ENCODE results near the gene PSD2. TPM values are rescaled to one million over a fixed set of nuclear protein-coding genes. Genes with fewer than 3 reads are reported as not detected.

Gene PSD2
- total and polyA plus RNA-seq, 2 of the 13 experiments (the other 11 are each of a cell fraction or from before 2014, with no cell fraction given), result 0.07 TPM; not detected in 1

GRCh38 chr5:139767960-139768359 lies 27.6 kb upstream of the PSD2 start (continued):
- TF ChIP-seq ZNF646 (CRISPR knock-in tag; IDR thresholded peaks at IDR 0.05) (no peak), ZIK1 (CRISPR knock-in tag; IDR thresholded peaks at IDR 0.05; ENCODE audit: borderline replicate concordance, low read depth) (no peak), SP140L (CRISPR knock-in tag; IDR thresholded peaks at IDR 0.05; ENCODE audit: borderline replicate concordance) (no peak), ZNF713 (CRISPR knock-in tag; IDR thresholded peaks at IDR 0.05) (no peak), STAT6 (CRISPR knock-in tag; IDR thresholded peaks at IDR 0.05; ENCODE audit: borderline replicate concordance) (no peak), PHF5A (CRISPR knock-in tag; IDR thresholded peaks at IDR 0.05; ENCODE audit: low read depth, unreplicated experiment) (no peak), BRD4 (CRISPR knock-in tag; IDR thresholded peaks at IDR 0.05) (no peak), TOPORS (CRISPR knock-in tag; IDR thresholded peaks at IDR 0.05) (no peak), FOXA3 (CRISPR knock-in tag; IDR thresholded peaks at IDR 0.05) (no peak; the same call in 1 of the 2 replicates), ETS1 (CRISPR knock-in tag; IDR thresholded peaks at IDR 0.05) (no peak), ZNF570 (CRISPR knock-in tag; IDR thresholded peaks at IDR 0.05; ENCODE audit: borderline replicate concordance) (no peak), NR3C1 (CRISPR knock-in tag; IDR thresholded peaks at IDR 0.05) (no peak), ZNF296 (CRISPR knock-in tag; conservative IDR thresholded peaks at IDR 0.05) (no peak), HOXA9 (CRISPR knock-in tag; IDR thresholded peaks at IDR 0.05; ENCODE audit: borderline replicate concordance) (no peak), ZBTB34 (CRISPR knock-in tag; IDR thresholded peaks at IDR 0.05) (no peak), SRF (IDR thresholded peaks at IDR 0.05; ENCODE audit: low read depth, low read length) (no peak), DNMT1 (CRISPR knock-in tag; IDR thresholded peaks at IDR 0.05) (no peak)

All from HepG2 (cell line).